ENCODE data around the gene RADIL. TPM values are rescaled to one million over a fixed set of nuclear protein-coding genes. Genes with fewer than 3 reads are reported as not detected.
"Not testable (repeated sequence)": the region's sequence is repeated elsewhere in the genome, so short reads cannot be mapped to it uniquely, and the experiment has no call there.

Gene RADIL
- total RNA-seq, 1 donor from 2014 or later = 2.1 TPM

- Mint-ChIP-seq H3K27me3 (ENCODE audit: unreplicated experiment) (peaks cover 6% of the 10 kb centered on the region), H3K36me3 (ENCODE audit: unreplicated experiment) (no peaks in the 10 kb centered on the region), H3K4me3 (ENCODE audit: unreplicated experiment) (no peak overlapping the region), H3K27ac (ENCODE audit: unreplicated experiment) (no peak overlapping the region), H3K4me1 (ENCODE audit: unreplicated experiment) (no peaks in the 10 kb centered on the region), H3K9me3 (ENCODE audit: unreplicated experiment) (no peaks in the 10 kb centered on the region)
- no peak for TF ChIP-seq CTCF (IDR thresholded peaks at IDR 0.05)
- DNase-seq (ENCODE audit: extremely low spot score, unreplicated experiment) = no peak
Observed at GRCh38 chr7:4803397-4804241, 79.9 kb downstream of the RADIL start.

- not testable (repeated sequence) for H3K4me1 Mint-ChIP-seq (ENCODE audit: unreplicated experiment); H3K36me3 Mint-ChIP-seq (ENCODE audit: unreplicated experiment); H3K27me3 Mint-ChIP-seq (ENCODE audit: unreplicated experiment); DNase-seq (ENCODE audit: extremely low spot score, unreplicated experiment); H3K27ac Mint-ChIP-seq (ENCODE audit: unreplicated experiment); H3K9me3 Mint-ChIP-seq (ENCODE audit: unreplicated experiment); H3K4me3 Mint-ChIP-seq (ENCODE audit: unreplicated experiment)
Observed at GRCh38 chr7:4802577-4802976, 80.9 kb downstream of the RADIL start.

GRCh38 chr7:4801839-4802231, 81.7 kb downstream of the RADIL start:
- H3K4me3 Mint-ChIP-seq (ENCODE audit: unreplicated experiment) = no peak overlapping the region

GRCh38 chr7:4800926-4801838, 82.3 kb downstream of the RADIL start:
- H3K36me3 Mint-ChIP-seq (ENCODE audit: unreplicated experiment) = no peaks in the 10 kb centered on the region
- H3K4me3 Mint-ChIP-seq (ENCODE audit: unreplicated experiment) = no peak overlapping the region
- no peak for TF ChIP-seq CTCF (IDR thresholded peaks at IDR 0.05)
- H3K9me3 Mint-ChIP-seq (ENCODE audit: unreplicated experiment) = no peaks in the 10 kb centered on the region
- H3K27ac Mint-ChIP-seq (ENCODE audit: unreplicated experiment) = no peak overlapping the region
- DNase-seq (ENCODE audit: extremely low spot score, unreplicated experiment) = no peak
- no peaks in the 10 kb centered on the region for H3K4me1 Mint-ChIP-seq (ENCODE audit: unreplicated experiment)
- no peaks in the 10 kb centered on the region for H3K27me3 Mint-ChIP-seq (ENCODE audit: unreplicated experiment)

More at GRCh38 chr7:4801839-4802231, 81.7 kb downstream of the RADIL start:
- H3K4me1 Mint-ChIP-seq (ENCODE audit: unreplicated experiment) = no peaks in the 10 kb centered on the region
- H3K27me3 Mint-ChIP-seq (ENCODE audit: unreplicated experiment) = peaks cover 3% of the 10 kb centered on the region
- no peak overlapping the region for H3K27ac Mint-ChIP-seq (ENCODE audit: unreplicated experiment)
- no peaks in the 10 kb centered on the region for H3K36me3 Mint-ChIP-seq (ENCODE audit: unreplicated experiment)
- TF ChIP-seq CTCF (IDR thresholded peaks at IDR 0.05) = no peak
- H3K9me3 Mint-ChIP-seq (ENCODE audit: unreplicated experiment) = no peaks in the 10 kb centered on the region
- no peak for DNase-seq (ENCODE audit: extremely low spot score, unreplicated experiment)

GRCh38 chr7:4800487-4800886, 83.0 kb downstream of the RADIL start:
- H3K36me3 Mint-ChIP-seq (ENCODE audit: unreplicated experiment) = no peaks in the 10 kb centered on the region
- no peak for DNase-seq (ENCODE audit: extremely low spot score, unreplicated experiment)
- H3K27ac Mint-ChIP-seq (ENCODE audit: unreplicated experiment) = no peak overlapping the region
- no peak overlapping the region for H3K4me3 Mint-ChIP-seq (ENCODE audit: unreplicated experiment)
- no peak for TF ChIP-seq CTCF (IDR thresholded peaks at IDR 0.05)
- H3K9me3 Mint-ChIP-seq (ENCODE audit: unreplicated experiment) = no peaks in the 10 kb centered on the region
- H3K27me3 Mint-ChIP-seq (ENCODE audit: unreplicated experiment) = no peaks in the 10 kb centered on the region
- H3K4me1 Mint-ChIP-seq (ENCODE audit: unreplicated experiment) = no peaks in the 10 kb centered on the region

Measured in osteocyte (in vitro differentiated cells).